ENCODE results near the gene FGR.

Gene FGR

DNA sequence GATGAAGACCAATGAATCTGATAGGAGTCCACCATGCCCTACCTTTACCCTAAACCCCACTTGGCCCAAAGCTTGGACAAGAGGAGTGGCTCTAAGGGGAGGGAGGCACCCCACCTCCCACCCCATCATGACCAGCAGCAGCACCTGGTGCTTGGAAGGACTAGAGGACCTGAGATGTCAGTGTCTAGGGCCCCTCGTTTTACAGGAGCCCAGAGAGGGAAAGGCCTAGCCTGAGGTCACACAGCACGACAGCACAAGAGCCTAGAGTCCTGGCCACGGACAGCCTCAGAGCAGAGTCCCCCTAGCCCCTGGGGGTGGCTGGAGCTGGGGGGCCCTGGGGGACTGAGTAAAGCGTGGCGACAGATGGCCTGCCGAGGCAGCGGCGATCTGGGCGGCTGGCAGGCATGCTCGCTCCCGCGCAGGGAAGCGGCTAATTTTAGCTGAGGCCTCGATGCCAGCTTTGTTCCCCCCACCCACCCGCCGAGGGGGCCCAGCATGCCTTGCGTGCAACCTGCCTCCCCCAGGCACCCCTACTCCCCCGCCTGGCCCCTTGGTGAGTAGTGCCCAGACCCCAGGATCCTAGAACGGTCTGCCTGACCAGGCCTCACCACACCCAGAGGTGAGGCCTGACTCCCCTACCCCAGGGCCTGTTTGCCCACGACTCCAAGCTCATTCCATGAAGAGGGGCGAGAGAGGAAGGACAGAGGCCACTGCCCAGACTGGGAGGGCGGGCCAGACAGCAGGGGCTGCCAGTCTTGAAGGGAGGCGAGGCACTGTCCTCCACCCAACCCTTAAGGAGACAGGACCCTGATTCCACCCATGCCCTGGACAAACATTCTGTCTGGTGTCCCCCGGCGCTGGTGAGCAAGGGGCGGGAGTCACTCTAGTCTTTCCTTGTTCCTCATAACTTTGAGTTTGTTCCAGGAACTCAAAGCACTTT is 70.0 kb downstream of the FGR start:
- DNase-seq, result no peak

DNA sequence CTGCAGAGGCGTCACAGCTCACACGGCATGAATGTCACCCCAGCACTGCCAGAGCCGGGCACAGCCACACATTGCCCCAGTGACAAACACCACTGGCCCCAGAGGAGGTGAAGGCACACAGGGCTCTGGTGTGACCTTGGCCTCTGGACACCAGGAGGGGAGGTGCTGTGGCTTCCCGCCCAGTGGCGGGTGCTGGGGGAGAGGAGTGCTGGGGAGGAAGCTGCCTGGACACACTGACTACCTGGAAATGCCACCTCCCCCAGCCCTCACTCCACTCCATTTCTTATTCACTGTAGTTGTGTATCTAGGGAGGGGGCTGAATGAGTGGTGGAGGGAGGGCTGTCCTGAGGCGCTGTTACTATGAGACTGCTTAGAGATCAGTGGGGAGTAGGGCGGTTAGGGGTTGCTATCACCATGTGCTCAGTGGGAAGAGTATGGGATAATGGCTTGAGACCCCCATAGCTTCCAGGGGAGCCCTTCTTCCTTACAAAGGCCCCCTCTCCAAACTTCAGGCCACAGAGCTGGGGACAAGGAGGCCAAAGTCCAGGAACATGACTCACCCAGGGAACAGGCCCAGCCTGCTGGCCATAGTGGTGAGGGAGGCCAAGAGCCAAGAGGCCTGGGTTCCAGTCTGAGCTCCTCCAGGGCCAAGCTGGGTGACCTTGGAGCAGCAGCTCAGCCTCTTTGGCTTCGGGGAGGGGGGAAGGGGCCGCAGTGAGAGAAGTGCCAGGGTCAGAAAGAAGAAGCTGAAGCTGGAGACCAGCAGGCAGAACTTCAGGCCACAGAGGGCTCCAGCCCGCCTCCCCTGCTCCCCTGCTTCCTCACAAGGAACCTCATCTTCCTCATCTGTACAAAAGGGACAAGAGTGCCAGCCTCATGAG is 71.2 kb downstream of the FGR start:
- no peak for DNase-seq

DNA sequence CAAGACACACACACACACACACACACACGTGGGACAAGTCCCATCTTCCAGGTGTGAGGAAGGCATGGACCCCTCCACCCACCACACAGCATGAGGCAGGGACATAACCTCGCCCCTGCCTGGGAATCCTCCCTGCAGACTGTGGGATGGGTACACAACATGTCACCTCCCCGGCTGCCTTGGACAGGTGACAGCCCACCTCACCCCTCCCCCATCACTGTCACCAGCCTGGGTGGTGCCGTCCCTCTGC is 71.7 kb downstream of the FGR start:
- DNase-seq, result no peak

DNA sequence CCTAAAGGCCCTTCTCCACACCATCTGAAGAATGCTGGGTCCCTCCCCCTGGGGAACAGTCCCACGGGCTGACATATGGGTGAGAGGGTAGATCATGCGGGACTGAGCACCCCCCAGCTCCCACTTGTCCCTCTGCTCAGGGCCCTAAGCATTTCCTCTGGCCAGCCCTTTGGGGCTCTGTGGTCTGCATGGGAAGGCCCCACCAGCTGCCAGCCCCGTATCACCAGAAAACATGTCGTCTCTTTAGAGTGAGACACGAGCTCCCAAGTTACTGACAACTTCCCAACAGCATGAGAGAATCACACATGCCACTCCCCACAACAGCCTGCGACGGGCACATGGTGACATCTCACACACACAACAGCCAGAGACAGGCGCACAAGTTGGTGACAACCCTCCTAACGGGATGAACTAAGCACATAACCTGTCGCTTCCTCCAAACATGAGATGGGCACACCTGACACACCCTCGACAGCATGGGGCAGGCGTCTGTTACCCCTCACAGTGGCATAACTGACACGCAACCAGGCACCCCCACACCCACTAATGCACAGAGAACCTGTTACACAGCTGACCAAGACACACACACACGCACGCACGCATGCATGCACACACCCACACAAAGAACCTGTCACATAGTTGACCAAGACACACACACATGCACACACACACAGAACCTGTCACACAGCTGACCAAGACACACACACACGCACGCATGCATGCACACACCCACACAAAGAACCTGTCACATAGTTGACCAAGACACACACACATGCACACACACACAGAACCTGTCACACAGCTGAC is 72.2 kb downstream of the FGR start:
- DNase-seq, result no peak
